Activated CD4-positive, alpha-beta T cell treated with anti-CD3 and anti-CD28 coated beads, Interleukin-2, amount 10 ng/mL, durations not matched to agents 24 days and 14 days (primary cell): ENCODE results near the gene DCAF15. TPM values are rescaled to one million over a fixed set of nuclear protein-coding genes. Genes with fewer than 3 reads are reported as not detected.

Experiments
- DNase-seq: peaks from one replicate; pipeline ENCODE4 v3.0.0; 2022
- H3K27ac Mint-ChIP-seq: one replicate; pipeline ENCODE4 v1.8.0; 2022; ENCODE audit warnings: mild to moderate bottlenecking, mixed read lengths
- H3K27me3 Mint-ChIP-seq: one replicate; pipeline ENCODE4 v1.8.0; 2022; ENCODE audit warnings: mixed read lengths
- H3K36me3 Mint-ChIP-seq: one replicate; pipeline ENCODE4 v1.8.0; 2022; ENCODE audit warnings: low read depth, mild to moderate bottlenecking, mixed read lengths
- H3K4me1 Mint-ChIP-seq: one replicate; pipeline ENCODE4 v1.8.0; 2021; ENCODE audit warnings: mixed read lengths
- H3K4me3 Mint-ChIP-seq: one replicate; pipeline ENCODE4 v1.8.0; 2022; ENCODE audit warnings: mild to moderate bottlenecking, moderate library complexity, mixed read lengths
- H3K9me3 Mint-ChIP-seq: one replicate; pipeline ENCODE4 v1.8.0; 2021; ENCODE audit warnings: mixed read lengths
- intact Hi-C: fragments of 100-400 bp; cut with micrococcal nuclease; formaldehyde crosslinking; loops from one replicate; pipeline ENCODE4 v1.15.1; 2023
- total RNA-seq: library from RNA; stranded (reverse); gene quantifications from 2 replicates; pipeline ENCODE4 v1.2.3, GENCODE V29; 2022

Gene DCAF15
- total RNA-seq, 1 donor from 2014 or later, result 63.2 TPM

- H3K9me3 Mint-ChIP-seq, result no peaks in the 10 kb centered on the region
- peaks cover 46% of the 10 kb centered on the region for H3K4me1 Mint-ChIP-seq
- peak overlapping the region; percentile 96 for H3K4me3 Mint-ChIP-seq
- DNase-seq, result peak; percentile 96
- H3K27ac Mint-ChIP-seq, result peak overlapping the region; percentile 100
- H3K27me3 Mint-ChIP-seq, result no peaks in the 10 kb centered on the region
- intact Hi-C loops, result loop anchor here (1.0 to 5.0 kb wide), 9 partner anchors 19 to 132 kb away; partner anchors contain the start of genes BRME1, CC2D1A, DCAF15 and MISP3
- H3K36me3 Mint-ChIP-seq, result peaks cover 5% of the 10 kb centered on the region
These were observed 53.2 kb downstream of the DCAF15 start for GRCh38 chr19:14005349-14006084.

DNA sequence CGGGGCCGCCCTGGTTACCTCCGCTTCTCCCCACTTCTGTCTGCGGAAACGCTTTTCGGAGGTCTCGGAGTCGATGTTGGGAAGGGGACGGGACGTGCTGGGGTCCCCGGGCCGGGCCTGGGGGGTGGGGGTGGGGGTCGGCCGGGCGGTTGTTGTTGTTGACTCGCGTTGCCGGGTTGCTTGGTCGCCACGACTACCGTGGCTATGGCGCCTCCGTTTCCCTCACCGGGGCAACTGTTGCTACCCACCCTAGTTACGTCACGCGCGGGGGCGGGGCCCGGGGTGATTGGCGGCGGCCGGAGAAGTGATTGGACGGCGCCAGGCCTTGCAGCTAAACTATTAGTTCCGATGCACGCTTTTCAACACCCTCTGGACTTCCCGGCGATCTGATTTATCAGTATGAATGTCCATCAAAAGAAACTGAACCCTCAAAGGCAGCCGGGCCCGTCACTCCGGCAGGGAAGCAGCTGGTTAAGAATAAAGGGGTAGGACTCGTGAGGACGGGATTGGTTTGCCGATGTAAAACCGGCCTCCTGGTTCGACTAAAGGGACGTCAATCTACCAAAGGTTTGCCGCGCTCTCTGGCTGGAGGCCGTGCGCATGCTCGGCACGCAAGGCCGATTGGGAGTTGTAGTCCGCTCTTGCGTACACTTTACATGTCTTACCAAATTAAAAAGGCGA is 53.9 kb downstream of the DCAF15 start, which contains the start of gene RFX1:
Gene RFX1 (minus strand): TSS at position 236 of the 681 bp plus-strand sequence. CDS start 12,477 bp downstream, outside the sequence.
- Mint-ChIP-seq H3K36me3 (peaks cover 1% of the 10 kb centered on the region), H3K27me3 (no peaks in the 10 kb centered on the region), H3K27ac (peak within 1 kb of the TSS; percentile 100), H3K9me3 (no peaks in the 10 kb centered on the region), H3K4me3 (peak within 1 kb of the TSS; percentile 96), H3K4me1 (peaks cover 39% of the 10 kb centered on the region)
- intact Hi-C loops, result loop anchor here (1.0 to 5.0 kb wide), 9 partner anchors 20 to 131 kb away; partner anchors contain the start of genes BRME1, CC2D1A, DCAF15 and MISP3
- DNase-seq, result peak; percentile 100

DNA sequence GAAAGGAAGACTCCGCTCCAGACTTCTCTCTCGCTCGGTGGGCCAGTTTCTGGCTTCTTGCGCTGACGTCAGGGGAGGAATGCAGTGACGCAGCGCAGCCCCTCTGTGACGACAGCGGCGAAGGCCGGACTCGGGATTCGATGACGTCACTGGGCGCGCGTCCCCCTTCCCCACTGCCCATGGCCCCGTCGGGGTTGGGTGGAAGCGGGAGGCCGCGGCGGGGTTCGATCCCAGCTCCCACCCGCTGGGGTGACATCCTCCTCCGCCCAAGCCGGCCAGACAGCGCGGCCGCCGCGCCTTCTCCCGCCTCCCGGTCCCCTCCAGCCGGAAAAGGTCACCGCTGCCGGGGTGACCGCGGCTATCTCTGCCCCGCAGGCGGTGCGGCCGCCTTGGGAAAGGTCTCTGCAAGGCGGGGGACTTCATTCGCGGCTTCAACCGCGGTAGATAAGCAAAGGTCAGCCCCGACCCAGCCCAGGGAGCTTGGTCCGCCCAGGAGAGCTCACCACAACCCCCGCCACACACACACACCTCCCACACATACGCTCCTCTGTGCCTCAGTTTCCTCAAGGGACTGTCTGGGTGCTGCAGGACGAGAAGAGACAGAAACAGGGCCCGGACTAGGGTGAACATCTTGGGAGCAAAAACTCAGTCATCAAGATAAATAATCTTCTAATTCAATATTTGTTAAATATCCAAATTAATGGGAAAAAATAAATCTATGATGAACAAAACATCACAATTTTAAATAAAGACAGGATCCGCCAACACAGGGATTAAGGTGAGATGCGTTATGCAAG is 54.7 kb downstream of the DCAF15 start:
- Mint-ChIP-seq H3K4me3 (peak overlapping the region; percentile 96), H3K27me3 (no peaks in the 10 kb centered on the region), H3K9me3 (no peaks in the 10 kb centered on the region), H3K4me1 (peaks cover 35% of the 10 kb centered on the region), H3K27ac (peak overlapping the region; percentile 100), H3K36me3 (peaks cover 1% of the 10 kb centered on the region)
- DNase-seq, result no peak
- intact Hi-C loops, result loop anchor here (1.0 to 5.0 kb wide), 9 partner anchors 21 to 130 kb away; partner anchors contain the start of genes BRME1, CC2D1A, DCAF15 and MISP3

Other genes with a start within 250 kb of the DCAF15 start
- gene MRI1, start 188.0 kb upstream of the DCAF15 start, total RNA-seq, result 42.9 and 46.7 TPM in 2 replicates
- 142 and 143 TPM in 2 replicates for gene C19orf53, start 178.1 kb upstream of the DCAF15 start, total RNA-seq
- gene ZSWIM4, start 157.1 kb upstream of the DCAF15 start, total RNA-seq, result 7.3 and 7.5 TPM in 2 replicates
- gene NANOS3, start 75.4 kb upstream of the DCAF15 start, total RNA-seq, result 1.4 and 1.9 TPM in 2 replicates
- 16.2 and 18.6 TPM in 2 replicates for gene BRME1, start 46.4 kb upstream of the DCAF15 start, total RNA-seq
- gene CC2D1A, start 46.3 kb upstream of the DCAF15 start, total RNA-seq, result 38.5 and 39.4 TPM in 2 replicates
- gene PODNL1, start 14.1 kb upstream of the DCAF15 start, total RNA-seq, result not detected in 2 replicates
- gene RFX1, start 53.8 kb downstream of the DCAF15 start, total RNA-seq, result 17.0 and 18.0 TPM in 2 replicates
- gene RLN3, start 75.6 kb downstream of the DCAF15 start, total RNA-seq, result not detected in 2 replicates
- 81.6 and 86.4 TPM in 2 replicates for gene IL27RA, start 79.3 kb downstream of the DCAF15 start, total RNA-seq
- 0.28 TPM in 1 of 2 replicates, not detected in the other for gene PALM3, start 109.6 kb downstream of the DCAF15 start, total RNA-seq
- gene MISP3, start 120.3 kb downstream of the DCAF15 start, total RNA-seq, result 2.7 and 3.6 TPM in 2 replicates
- gene C19orf67, start 133.3 kb downstream of the DCAF15 start, total RNA-seq, result 0.54 and 0.58 TPM in 2 replicates
- 147 and 152 TPM in 2 replicates for gene SAMD1, start 138.2 kb downstream of the DCAF15 start, total RNA-seq
- gene PRKACA, start 165.3 kb downstream of the DCAF15 start, total RNA-seq, result 62.6 and 64.7 TPM in 2 replicates
- gene ASF1B, start 184.1 kb downstream of the DCAF15 start, total RNA-seq, result 85.8 and 90.2 TPM in 2 replicates